ENCODE measurements around the gene PRRT3. TPM values are rescaled to one million over a fixed set of nuclear protein-coding genes. Genes with fewer than 3 reads are reported as not detected.

Gene PRRT3
- total and polyA plus RNA-seq, 2 of the 13 experiments (the other 11 are each of a cell fraction or from before 2014, with no cell fraction given): 0.22 to 0.44 TPM

GRCh38 chr3:9897408-9898372, 54.5 kb downstream of the PRRT3 start (continued):
- TF ChIP-seq EP300 (IDR thresholded peaks at IDR 0.05; ENCODE audit: low read depth in 2 of 2, low read length in 2 of 2): peak in 1 of 2 experiments; percentile 48; a peak in 3 of 4 replicates
- 0 out of 2 replicates have a peak, but pooled peaks have one; percentile 6 for TF ChIP-seq EP300 (CRISPR knock-in tag; IDR thresholded peaks at IDR 0.05; ENCODE audit: borderline replicate concordance)
- TF ChIP-seq ZNF12 (CRISPR knock-in tag; IDR thresholded peaks at IDR 0.05): no peak
- no peak for TF ChIP-seq HOXA7 (CRISPR knock-in tag; IDR thresholded peaks at IDR 0.05)
- TF ChIP-seq CREB1 (IDR thresholded peaks at IDR 0.05): peak; percentile 50
- no peak; the same call in none of the 2 replicates for TF ChIP-seq CREB1 (CRISPR knock-in tag; IDR thresholded peaks at IDR 0.05)
- no peak for TF ChIP-seq ZMYM3 (CRISPR knock-in tag; IDR thresholded peaks at IDR 0.05)
- no peak for TF ChIP-seq ZNF75D (CRISPR knock-in tag; IDR thresholded peaks at IDR 0.05; ENCODE audit: borderline replicate concordance)
- 0 out of 2 replicates have a peak, but pooled peaks have one; percentile 13 for TF ChIP-seq ZFP36L2 (CRISPR knock-in tag; IDR thresholded peaks at IDR 0.05)
- peak; percentile 74; the same call in 1 of the 2 replicates for TF ChIP-seq ZNF691 (CRISPR knock-in tag; IDR thresholded peaks at IDR 0.05; ENCODE audit: borderline replicate concordance, low read depth)
- no peak for TF ChIP-seq ZNF143 (CRISPR knock-in tag; IDR thresholded peaks at IDR 0.05)
- peak; percentile 92 for TF ChIP-seq MEIS1 (CRISPR knock-in tag; IDR thresholded peaks at IDR 0.05; ENCODE audit: borderline replicate concordance)
- no peak; the same call in 1 of the 2 replicates for TF ChIP-seq ZBTB21 (CRISPR knock-in tag; IDR thresholded peaks at IDR 0.05)
- TF ChIP-seq, protein P1, sequence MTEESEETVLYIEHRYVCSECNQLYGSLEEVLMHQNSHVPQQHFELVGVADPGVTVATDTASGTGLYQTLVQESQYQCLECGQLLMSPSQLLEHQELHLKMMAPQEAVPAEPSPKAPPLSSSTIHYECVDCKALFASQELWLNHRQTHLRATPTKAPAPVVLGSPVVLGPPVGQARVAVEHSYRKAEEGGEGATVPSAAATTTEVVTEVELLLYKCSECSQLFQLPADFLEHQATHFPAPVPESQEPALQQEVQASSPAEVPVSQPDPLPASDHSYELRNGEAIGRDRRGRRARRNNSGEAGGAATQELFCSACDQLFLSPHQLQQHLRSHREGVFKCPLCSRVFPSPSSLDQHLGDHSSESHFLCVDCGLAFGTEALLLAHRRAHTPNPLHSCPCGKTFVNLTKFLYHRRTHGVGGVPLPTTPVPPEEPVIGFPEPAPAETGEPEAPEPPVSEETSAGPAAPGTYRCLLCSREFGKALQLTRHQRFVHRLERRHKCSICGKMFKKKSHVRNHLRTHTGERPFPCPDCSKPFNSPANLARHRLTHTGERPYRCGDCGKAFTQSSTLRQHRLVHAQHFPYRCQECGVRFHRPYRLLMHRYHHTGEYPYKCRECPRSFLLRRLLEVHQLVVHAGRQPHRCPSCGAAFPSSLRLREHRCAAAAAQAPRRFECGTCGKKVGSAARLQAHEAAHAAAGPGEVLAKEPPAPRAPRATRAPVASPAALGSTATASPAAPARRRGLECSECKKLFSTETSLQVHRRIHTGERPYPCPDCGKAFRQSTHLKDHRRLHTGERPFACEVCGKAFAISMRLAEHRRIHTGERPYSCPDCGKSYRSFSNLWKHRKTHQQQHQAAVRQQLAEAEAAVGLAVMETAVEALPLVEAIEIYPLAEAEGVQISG (CRISPR knock-in tag; IDR thresholded peaks at IDR 0.05): peak; percentile 80
- TF ChIP-seq SCMH1 (CRISPR knock-in tag; IDR thresholded peaks at IDR 0.05; ENCODE audit: borderline replicate concordance): no peak
- TF ChIP-seq, protein P2, sequence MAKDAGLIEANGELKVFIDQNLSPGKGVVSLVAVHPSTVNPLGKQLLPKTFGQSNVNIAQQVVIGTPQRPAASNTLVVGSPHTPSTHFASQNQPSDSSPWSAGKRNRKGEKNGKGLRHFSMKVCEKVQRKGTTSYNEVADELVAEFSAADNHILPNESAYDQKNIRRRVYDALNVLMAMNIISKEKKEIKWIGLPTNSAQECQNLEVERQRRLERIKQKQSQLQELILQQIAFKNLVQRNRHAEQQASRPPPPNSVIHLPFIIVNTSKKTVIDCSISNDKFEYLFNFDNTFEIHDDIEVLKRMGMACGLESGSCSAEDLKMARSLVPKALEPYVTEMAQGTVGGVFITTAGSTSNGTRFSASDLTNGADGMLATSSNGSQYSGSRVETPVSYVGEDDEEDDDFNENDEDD (CRISPR knock-in tag; IDR thresholded peaks at IDR 0.05; ENCODE audit: borderline replicate concordance): peak; percentile 13; the same call in 1 of the 2 replicates
- TF ChIP-seq, protein P3, sequence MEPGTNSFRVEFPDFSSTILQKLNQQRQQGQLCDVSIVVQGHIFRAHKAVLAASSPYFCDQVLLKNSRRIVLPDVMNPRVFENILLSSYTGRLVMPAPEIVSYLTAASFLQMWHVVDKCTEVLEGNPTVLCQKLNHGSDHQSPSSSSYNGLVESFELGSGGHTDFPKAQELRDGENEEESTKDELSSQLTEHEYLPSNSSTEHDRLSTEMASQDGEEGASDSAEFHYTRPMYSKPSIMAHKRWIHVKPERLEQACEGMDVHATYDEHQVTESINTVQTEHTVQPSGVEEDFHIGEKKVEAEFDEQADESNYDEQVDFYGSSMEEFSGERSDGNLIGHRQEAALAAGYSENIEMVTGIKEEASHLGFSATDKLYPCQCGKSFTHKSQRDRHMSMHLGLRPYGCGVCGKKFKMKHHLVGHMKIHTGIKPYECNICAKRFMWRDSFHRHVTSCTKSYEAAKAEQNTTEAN (CRISPR knock-in tag; conservative IDR thresholded peaks at IDR 0.05): no peak
- TF ChIP-seq ZXDC (CRISPR knock-in tag; IDR thresholded peaks at IDR 0.05): no peak; the same call in 1 of the 2 replicates
- TF ChIP-seq ZSCAN12 (CRISPR knock-in tag; IDR thresholded peaks at IDR 0.05): no peak

Measured in HepG2 (cell line).